Endothelial cell of umbilical vein (primary cell): ENCODE results near the gene EFHD1. TPM values are rescaled to one million over a fixed set of nuclear protein-coding genes. Genes with fewer than 3 reads are reported as not detected.

Source experiments
- BruUV-seq: library from RNA; stranded (reverse); fragments of 400-500 nt; replicated peaks from 2 replicates; lab custom pipeline; 2021; lab: Mats Ljungman, UMichigan
- CTCF ChIA-PET: fragments of 300-600, 350-600 bp; sonication (Branson Sonifier 250); formaldehyde crosslinking; loops from one replicate; lab custom pipeline; 2021; ENCODE audit warnings: antibody characterized with exemption, inconsistent platforms; lab: Charles Lee
- POLR2A ChIA-PET: fragments of 300-600, 350-600 bp; sonication (Branson Sonifier 250); formaldehyde crosslinking; loops from one replicate; lab custom pipeline; 2021; ENCODE audit warnings: antibody characterized with exemption, inconsistent platforms; lab: Charles Lee
- DNase-seq: peaks from one replicate; pipeline ENCODE4 v3.0.0-alpha.2; 2011; ENCODE audit warnings: low read depth, low spot score
- FAIRE-seq: peaks from 2 replicates; lab custom pipeline; 2011; peaks lifted over from hg19 to GRCh38; lab: Jason Lieb, UNC
- H2AFZ ChIP-seq: 2 replicates; pipeline ENCODE4 v1.6.0; 2012; ENCODE audit warnings: low read depth, low read length, control low read depth, inconsistent platforms
- H3K27ac ChIP-seq: 2 replicates; pipeline ENCODE4 v1.5.1; 2011; ENCODE audit warnings: low read depth, mild to moderate bottlenecking, control low read depth, low read length, moderate library complexity; ENCODE audit not compliant: insufficient read depth
- H3K27me3 ChIP-seq, 2 experiments: 2 replicates each; pipeline versions ENCODE4 v1.6.0 to v1.6.1; 2011; ENCODE audit warnings: low read length in 2 of 2, mixed read lengths in 1 of 2; ENCODE audit not compliant: control insufficient read depth in 2 of 2, insufficient read depth in 2 of 2
- H3K36me3 ChIP-seq, 2 experiments: 2 replicates in 1 of 2; 3 replicates in 1 of 2; pipeline ENCODE4 v1.5.1; 2011; ENCODE audit warnings: low read length in 2 of 2, mild to moderate bottlenecking in 1 of 2, moderate library complexity in 1 of 2; ENCODE audit not compliant: control insufficient read depth in 2 of 2, insufficient read depth in 2 of 2; ENCODE audit errors: extremely low read depth in 1 of 2
- H3K4me1 ChIP-seq: 3 replicates; pipeline ENCODE4 v1.5.1; 2011; ENCODE audit warnings: mild to moderate bottlenecking, low read length; ENCODE audit not compliant: control insufficient read depth, insufficient read depth; ENCODE audit errors: extremely low read depth
- H3K4me2 ChIP-seq: 2 replicates; pipeline ENCODE4 v1.6.1; 2011; ENCODE audit warnings: low read length, control low read depth, mixed read lengths; ENCODE audit not compliant: insufficient read depth
- H3K4me3 ChIP-seq, 3 experiments: fragments of 200-600 bp in 1 of 3; sonication (generic), shearing (Covaris generic) in 1 of 3; replicated peaks in 1 of 3; 2 replicates each; pipeline ENCODE4 v1.5.1; 2011 to 2016; ENCODE audit warnings: control low read depth in 3 of 3, low read length in 3 of 3, mild to moderate bottlenecking in 2 of 3, inconsistent platforms in 1 of 3, low read depth in 1 of 3, moderate library complexity in 1 of 3; ENCODE audit not compliant: insufficient read depth in 1 of 3
- H3K79me2 ChIP-seq: 2 replicates; pipeline ENCODE4 v1.6.0; 2012; ENCODE audit warnings: low read length, inconsistent platforms; ENCODE audit not compliant: control insufficient read depth, insufficient read depth
- H3K9ac ChIP-seq: replicated peaks from 2 replicates; pipeline ENCODE3; 2011; ENCODE audit warnings: low read length, control low read depth; ENCODE audit not compliant: insufficient read depth; ENCODE audit errors: extremely low read depth
- H3K9me1 ChIP-seq: replicated peaks from 3 replicates; pipeline ENCODE4 v1.6.0; 2011; ENCODE audit warnings: mild to moderate bottlenecking, low read length; ENCODE audit not compliant: control insufficient read depth, insufficient read depth; ENCODE audit errors: extremely low read depth
- H3K9me3 ChIP-seq: replicated peaks from 2 replicates; pipeline ENCODE4 v1.5.1; 2012; ENCODE audit warnings: low read length, inconsistent platforms; ENCODE audit not compliant: control insufficient read depth, insufficient read depth
- H4K20me1 ChIP-seq: replicated peaks from 2 replicates; pipeline ENCODE3; 2011; ENCODE audit warnings: mild to moderate bottlenecking, low read length; ENCODE audit not compliant: control insufficient read depth, insufficient read depth; ENCODE audit errors: extremely low read depth
- CTCF ChIP-seq, 2 donors: IDR thresholded peaks; 1 replicate in 1 of 2; 2 replicates in 1 of 2; pipeline ENCODE4 v1.5.1; 2011; ENCODE audit warnings: low read length in 2 of 2, mild to moderate bottlenecking in 2 of 2, moderate library complexity in 2 of 2, control low read depth in 1 of 2, inconsistent platforms in 1 of 2, low read depth in 1 of 2; ENCODE audit not compliant: insufficient read depth in 1 of 2; ENCODE audit errors: extremely low read depth in 1 of 2
- EZH2 ChIP-seq: IDR thresholded peaks from 2 replicates; pipeline ENCODE4 v1.6.1; 2012; ENCODE audit warnings: borderline replicate concordance, low read depth, mild to moderate bottlenecking, moderate library complexity, low read length, inconsistent platforms; ENCODE audit not compliant: severe bottlenecking
- FOS ChIP-seq: IDR thresholded peaks from 2 replicates; pipeline ENCODE4 v1.6.1; 2011; ENCODE audit warnings: mild to moderate bottlenecking, low read length, moderate library complexity, borderline replicate concordance; ENCODE audit not compliant: insufficient read depth
- GATA2 ChIP-seq: IDR thresholded peaks from 2 replicates; pipeline ENCODE4 v1.7.0; 2011; ENCODE audit warnings: low read depth, mild to moderate bottlenecking, moderate library complexity, mixed read lengths, low read length; ENCODE audit not compliant: insufficient read length, insufficient read depth
- JUN ChIP-seq: IDR thresholded peaks from 2 replicates; pipeline ENCODE4 v1.6.1; 2011; ENCODE audit warnings: borderline replicate concordance, low read depth; ENCODE audit not compliant: insufficient read length, insufficient read depth
- MAX ChIP-seq: IDR thresholded peaks from 2 replicates; pipeline ENCODE4 v1.6.1; 2011; ENCODE audit not compliant: insufficient read depth, insufficient read length
- MYC ChIP-seq: IDR thresholded peaks from one replicate; pipeline ENCODE4 v1.6.1; 2011; ENCODE audit warnings: mild to moderate bottlenecking, low read depth, low read length
- POLR2A ChIP-seq: IDR thresholded peaks from 2 replicates; pipeline ENCODE4 v1.6.1; 2012; ENCODE audit warnings: low read depth, mild to moderate bottlenecking, control low read depth, low read length
- POLR2AphosphoS5 ChIP-seq: IDR thresholded peaks from 2 replicates; pipeline ENCODE4 v1.6.1; 2012; ENCODE audit warnings: low read depth, mild to moderate bottlenecking, control low read depth, low read length, moderate library complexity; ENCODE audit not compliant: insufficient read depth
- dilution Hi-C: fragments of 300-500 bp; cut with MboI; formaldehyde crosslinking; loops from one replicate; pipeline ENCODE4 v1.15.0; 2019; ENCODE audit warnings: low sequenced_read_pairs; ENCODE audit not compliant: extremely low pct_ligation_motif_present
- intact Hi-C: fragments of 100-400 bp; cut with micrococcal nuclease; formaldehyde crosslinking; loops from one replicate; pipeline ENCODE4 v1.10.0; 2022
- polyA plus RNA-seq, 4 experiments: library from polyadenylated mRNA; depleted of rRNA in 3 of 4; stranded (reverse) in 3 of 4; unstranded in 1 of 4; fragments of >200 nt; gene quantifications; 2 replicates each; pipeline versions ENCODE4 v1.2.1 to v1.2.3, GENCODE V29; 2011 to 2012; ENCODE audit warnings: missing spikeins in 1 of 4
- total RNA-seq: library from RNA; stranded (reverse); gene quantifications from 2 replicates; pipeline ENCODE4 v1.2.3, GENCODE V29; 2021

The EFHD1 gene
- total and polyA plus RNA-seq, 2 donors (not counting 3 experiments of a cell fraction or from before 2014, with no cell fraction given) = 0.18 TPM; not detected in 1

DNA sequence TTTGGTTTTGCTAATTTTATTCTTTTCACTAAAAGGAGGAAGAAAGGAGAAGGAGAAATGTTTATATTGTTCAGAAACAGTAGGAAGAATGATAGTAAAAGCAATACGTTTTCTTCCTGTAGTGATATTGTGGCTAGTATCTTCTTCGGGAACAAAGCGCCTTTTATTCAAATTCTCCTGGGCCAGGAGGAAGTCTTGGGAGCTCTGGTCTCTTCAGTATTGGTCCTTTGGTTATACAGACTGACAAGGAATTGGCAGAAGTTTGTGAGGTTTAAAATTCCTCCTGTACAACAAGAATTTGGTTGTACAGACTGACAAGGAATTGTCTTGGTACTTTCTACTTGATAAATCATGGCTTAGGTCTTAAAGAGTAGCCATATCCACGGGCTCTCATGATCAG, 73.7 kb downstream of the EFHD1 start:
- dilution Hi-C loops (no loop called here), intact Hi-C loops (no loop called here)
- no peaks in the 10 kb centered on the region for H3K9me3 ChIP-seq
- no peaks in the 10 kb centered on the region for H3K27me3 ChIP-seq
- no peak overlapping the region for H3K4me2 ChIP-seq
- CTCF ChIA-PET = no interaction called here
- no peak overlapping the region for H3K27ac ChIP-seq
- H3K79me2 ChIP-seq = peaks cover 64% of the 10 kb centered on the region
- no peak overlapping the region for H2AFZ ChIP-seq
- TF ChIP-seq FOS (no peak), GATA2 (no peak), JUN (no peak), POLR2AphosphoS5 (no peak), POLR2A (no peak), CTCF (IDR thresholded peaks at IDR 0.05; ENCODE audit: extremely low read depth in 1 of 2, insufficient read depth in 1 of 2, low read depth in 1 of 2, low read length in 2 of 2) (no peak), MAX (no peak), MYC (no peak), EZH2 (no peak)
- DNase-seq (no peak), FAIRE-seq (peak; percentile 26)
- H3K4me3 ChIP-seq = no peak overlapping the region
- H3K4me1 ChIP-seq = no peaks in the 10 kb centered on the region
- no TSS peak for BruUV-seq
- no peak overlapping the region for H3K9ac ChIP-seq
- POLR2A ChIA-PET = no interaction called here
- no peaks in the 10 kb centered on the region for H3K36me3 ChIP-seq
- peaks cover 5% of the 10 kb centered on the region for H4K20me1 ChIP-seq
- H3K9me1 ChIP-seq = no peaks in the 10 kb centered on the region
